ENCODE measurements around the gene RBMS1.

The RBMS1 gene

DNA sequence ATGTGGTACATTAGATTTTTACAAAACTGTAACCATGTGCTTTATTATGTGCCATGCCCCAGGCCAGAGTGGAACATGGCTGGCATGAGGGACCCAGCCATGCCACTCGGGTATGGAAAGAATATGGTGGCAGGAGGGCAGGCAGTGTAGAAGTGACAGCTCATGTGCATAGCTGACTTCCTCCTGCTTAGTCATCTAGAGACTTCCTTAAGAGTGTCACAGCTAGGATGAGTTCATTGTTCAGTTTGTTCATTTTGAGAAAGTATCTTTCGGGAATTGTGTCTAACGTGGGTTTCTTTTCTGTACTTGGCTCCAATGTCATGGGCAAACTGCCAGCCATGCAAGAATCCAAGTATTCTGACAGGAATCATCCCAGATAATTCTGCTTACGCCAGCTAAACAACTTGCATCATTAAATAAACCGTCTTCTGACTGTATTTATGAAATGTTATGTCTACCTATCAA, 199.2 kb downstream of the RBMS1 start:
- Histone ChIP-seq H3K4me3 (ENCODE audit: low read depth in 1 of 2, low read length in 2 of 2) (no peak overlapping the region), H3K27me3 (ENCODE audit: control insufficient read depth in 1 of 2, insufficient read depth in 2 of 2, low read length in 2 of 2) (no peaks in the 10 kb centered on the region), H3K27ac (ENCODE audit: low read depth, low read length) (no peak overlapping the region), H3K9me3 (ENCODE audit: control insufficient read depth in 1 of 2, low read length in 2 of 2) (no peaks in the 10 kb centered on the region), H3K36me3 (ENCODE audit: control insufficient read depth in 1 of 2, insufficient read depth in 2 of 2, low read length in 2 of 2) (peaks cover 0 to 3% of the 10 kb centered on the region in 2 donors), H3K9ac (ENCODE audit: low read depth in 1 of 2, low read length in 2 of 2) (no peak overlapping the region), H3K4me1 (ENCODE audit: control insufficient read depth in 1 of 2, insufficient read depth in 2 of 2, low read length in 2 of 2) (no peaks in the 10 kb centered on the region)

DNA sequence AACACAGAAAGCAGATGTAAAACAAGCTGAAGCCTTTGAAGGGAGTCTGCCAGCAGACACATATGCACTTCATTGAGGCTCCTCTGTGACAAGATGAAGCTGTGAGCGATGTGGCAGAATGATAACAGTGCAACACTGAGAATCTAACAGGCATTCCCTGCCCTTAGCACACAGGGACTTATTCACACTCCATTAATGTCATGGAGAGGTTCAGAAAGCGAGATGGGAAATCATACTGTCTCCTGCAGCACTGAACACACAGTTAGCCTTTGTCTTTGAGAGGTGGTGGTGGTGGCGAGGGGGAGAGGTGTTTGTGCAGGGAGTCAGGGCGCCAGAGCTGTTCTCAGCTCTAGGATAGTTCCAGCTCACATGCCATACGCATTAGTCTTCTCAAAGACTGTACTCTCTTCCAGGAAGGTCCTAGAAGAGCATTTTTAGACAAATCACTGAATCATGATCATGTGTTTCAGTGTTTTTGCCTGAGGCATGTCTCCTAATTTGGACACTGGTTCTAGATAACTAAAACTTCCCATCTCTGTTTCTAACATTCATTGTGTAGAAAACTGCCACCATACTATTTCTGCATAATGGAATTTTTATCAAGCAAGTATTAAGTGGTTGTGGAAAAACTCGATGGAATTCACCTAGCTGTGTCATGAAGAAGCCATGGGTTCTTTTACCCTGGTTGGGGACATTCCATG, 200.1 kb downstream of the RBMS1 start:
- no peak overlapping the region for H3K4me3 ChIP-seq (ENCODE audit: low read depth in 1 of 2, low read length in 2 of 2)
- H3K4me1 ChIP-seq (ENCODE audit: control insufficient read depth in 1 of 2, insufficient read depth in 2 of 2, low read length in 2 of 2) = no peaks in the 10 kb centered on the region
- no peak overlapping the region for H3K9ac ChIP-seq (ENCODE audit: low read depth in 1 of 2, low read length in 2 of 2)
- H3K27ac ChIP-seq (ENCODE audit: low read depth, low read length) = no peak overlapping the region
- no peaks in the 10 kb centered on the region for H3K27me3 ChIP-seq (ENCODE audit: control insufficient read depth in 1 of 2, insufficient read depth in 2 of 2, low read length in 2 of 2)
- H3K36me3 ChIP-seq (ENCODE audit: control insufficient read depth in 1 of 2, insufficient read depth in 2 of 2, low read length in 2 of 2) = peaks cover 0 to 3% of the 10 kb centered on the region in 2 donors
- no peaks in the 10 kb centered on the region for H3K9me3 ChIP-seq (ENCODE audit: control insufficient read depth in 1 of 2, low read length in 2 of 2)

DNA sequence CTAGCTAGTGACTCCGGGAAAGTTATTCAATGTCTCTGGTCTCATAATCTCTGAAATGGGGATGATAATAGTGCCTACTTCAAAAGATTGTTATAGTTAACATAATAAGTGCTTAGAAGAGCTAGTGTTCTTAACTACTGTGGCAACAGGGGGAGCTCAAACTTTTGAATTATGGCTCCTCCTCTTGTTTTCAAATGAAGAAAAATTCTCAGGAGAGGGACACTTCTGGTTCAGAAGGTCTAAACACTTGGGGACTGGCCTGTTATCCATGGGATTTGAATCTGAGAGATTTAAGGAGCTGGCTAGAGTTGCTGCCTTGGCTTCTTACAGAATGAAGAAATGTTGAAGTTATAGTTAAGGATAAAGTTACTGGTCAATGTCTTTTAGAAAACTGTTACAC, 201.4 kb downstream of the RBMS1 start:
- Histone ChIP-seq H3K9ac (ENCODE audit: low read depth in 1 of 2, low read length in 2 of 2) (no peak overlapping the region), H3K27me3 (ENCODE audit: control insufficient read depth in 1 of 2, insufficient read depth in 2 of 2, low read length in 2 of 2) (no peaks in the 10 kb centered on the region), H3K9me3 (ENCODE audit: control insufficient read depth in 1 of 2, low read length in 2 of 2) (no peaks in the 10 kb centered on the region), H3K4me3 (ENCODE audit: low read depth in 1 of 2, low read length in 2 of 2) (no peak overlapping the region), H3K36me3 (ENCODE audit: control insufficient read depth in 1 of 2, insufficient read depth in 2 of 2, low read length in 2 of 2) (no peaks in the 10 kb centered on the region), H3K27ac (ENCODE audit: low read depth, low read length) (no peak overlapping the region), H3K4me1 (ENCODE audit: control insufficient read depth in 1 of 2, insufficient read depth in 2 of 2, low read length in 2 of 2) (no peaks in the 10 kb centered on the region)

DNA sequence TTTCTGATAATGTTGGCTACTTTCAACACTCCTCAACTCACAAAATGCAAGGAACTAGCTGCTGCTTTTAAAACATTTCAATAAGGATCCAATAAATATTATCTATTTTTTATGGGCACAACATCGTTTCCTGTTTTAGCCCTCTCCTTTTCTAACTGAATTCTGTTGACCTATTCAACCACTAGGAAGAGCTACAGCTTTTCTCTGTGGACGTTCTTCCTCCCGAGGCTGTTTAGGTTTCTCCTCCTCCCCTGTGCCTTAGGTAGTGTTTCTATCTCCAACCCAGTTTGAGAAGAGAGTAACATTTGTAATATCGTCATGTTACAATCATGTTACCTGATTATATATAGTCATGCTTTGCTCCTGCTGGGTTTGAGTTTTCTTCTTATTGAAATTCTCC, 202.2 kb downstream of the RBMS1 start:
- H3K4me3 ChIP-seq (ENCODE audit: low read depth in 1 of 2, low read length in 2 of 2) = no peak overlapping the region
- no peaks in the 10 kb centered on the region for H3K27me3 ChIP-seq (ENCODE audit: control insufficient read depth in 1 of 2, insufficient read depth in 2 of 2, low read length in 2 of 2)
- H3K9ac ChIP-seq (ENCODE audit: low read depth in 1 of 2, low read length in 2 of 2) = no peak overlapping the region
- H3K9me3 ChIP-seq (ENCODE audit: control insufficient read depth in 1 of 2, low read length in 2 of 2) = no peaks in the 10 kb centered on the region
- no peaks in the 10 kb centered on the region for H3K4me1 ChIP-seq (ENCODE audit: control insufficient read depth in 1 of 2, insufficient read depth in 2 of 2, low read length in 2 of 2)
- H3K27ac ChIP-seq (ENCODE audit: low read depth, low read length) = no peak overlapping the region
- no peaks in the 10 kb centered on the region for H3K36me3 ChIP-seq (ENCODE audit: control insufficient read depth in 1 of 2, insufficient read depth in 2 of 2, low read length in 2 of 2)

DNA sequence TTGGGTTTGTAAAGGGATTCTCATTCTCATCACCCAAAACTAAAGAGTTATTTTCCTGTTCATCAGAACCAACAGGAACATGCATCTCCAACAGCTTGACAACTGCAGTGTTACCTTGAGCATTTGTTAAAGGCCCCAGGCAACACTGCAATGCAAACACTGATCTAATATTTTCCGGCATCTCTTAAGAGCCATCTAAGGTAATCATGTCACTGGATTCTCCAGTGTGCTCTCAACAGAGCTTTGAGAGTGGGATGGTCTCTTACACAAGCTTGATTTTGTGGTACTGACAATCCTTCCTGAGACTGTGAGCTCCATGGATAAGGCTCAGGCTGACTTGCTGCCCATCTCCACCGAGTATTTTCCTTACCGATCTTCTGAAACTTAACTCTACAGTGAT, 203.0 kb downstream of the RBMS1 start:
- Histone ChIP-seq H3K4me3 (ENCODE audit: low read depth in 1 of 2, low read length in 2 of 2) (no peak overlapping the region), H3K4me1 (ENCODE audit: control insufficient read depth in 1 of 2, insufficient read depth in 2 of 2, low read length in 2 of 2) (no peaks in the 10 kb centered on the region), H3K9ac (ENCODE audit: low read depth in 1 of 2, low read length in 2 of 2) (no peak overlapping the region)

DNA sequence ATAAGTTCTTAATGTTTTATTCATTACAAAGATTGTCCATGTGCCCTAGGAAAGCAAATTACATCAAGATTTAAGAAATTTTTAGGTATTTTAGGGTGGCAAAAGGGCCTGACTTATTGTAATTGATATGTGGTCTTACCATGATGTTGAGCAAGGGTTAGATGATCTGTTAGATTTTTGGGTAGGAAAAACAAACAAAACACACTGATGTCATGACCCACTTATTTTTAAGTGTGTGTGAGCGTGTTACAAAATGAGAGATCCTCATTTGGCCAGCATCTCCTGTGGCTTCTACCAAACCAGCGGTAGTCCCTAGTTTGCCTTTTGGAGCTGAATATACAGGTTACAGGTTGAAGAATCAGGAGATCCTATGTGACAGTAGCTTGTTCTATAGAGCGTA, 203.8 kb downstream of the RBMS1 start:
- no peaks in the 10 kb centered on the region for H3K9me3 ChIP-seq (ENCODE audit: control insufficient read depth in 1 of 2, low read length in 2 of 2)
- H3K27me3 ChIP-seq (ENCODE audit: control insufficient read depth in 1 of 2, insufficient read depth in 2 of 2, low read length in 2 of 2) = no peaks in the 10 kb centered on the region
- H3K4me3 ChIP-seq (ENCODE audit: low read depth in 1 of 2, low read length in 2 of 2) = no peak overlapping the region
- no peak overlapping the region for H3K9ac ChIP-seq (ENCODE audit: low read depth in 1 of 2, low read length in 2 of 2)
- no peak overlapping the region for H3K27ac ChIP-seq (ENCODE audit: low read depth, low read length)
- H3K36me3 ChIP-seq (ENCODE audit: control insufficient read depth in 1 of 2, insufficient read depth in 2 of 2, low read length in 2 of 2) = no peaks in the 10 kb centered on the region
- no peaks in the 10 kb centered on the region for H3K4me1 ChIP-seq (ENCODE audit: control insufficient read depth in 1 of 2, insufficient read depth in 2 of 2, low read length in 2 of 2)

More for the DNA sequence above, 203.0 kb downstream of the RBMS1 start:
- H3K36me3 ChIP-seq (ENCODE audit: control insufficient read depth in 1 of 2, insufficient read depth in 2 of 2, low read length in 2 of 2) = no peaks in the 10 kb centered on the region
- H3K9me3 ChIP-seq (ENCODE audit: control insufficient read depth in 1 of 2, low read length in 2 of 2) = no peaks in the 10 kb centered on the region
- H3K27ac ChIP-seq (ENCODE audit: low read depth, low read length) = no peak overlapping the region
- H3K27me3 ChIP-seq (ENCODE audit: control insufficient read depth in 1 of 2, insufficient read depth in 2 of 2, low read length in 2 of 2) = no peaks in the 10 kb centered on the region

DNA sequence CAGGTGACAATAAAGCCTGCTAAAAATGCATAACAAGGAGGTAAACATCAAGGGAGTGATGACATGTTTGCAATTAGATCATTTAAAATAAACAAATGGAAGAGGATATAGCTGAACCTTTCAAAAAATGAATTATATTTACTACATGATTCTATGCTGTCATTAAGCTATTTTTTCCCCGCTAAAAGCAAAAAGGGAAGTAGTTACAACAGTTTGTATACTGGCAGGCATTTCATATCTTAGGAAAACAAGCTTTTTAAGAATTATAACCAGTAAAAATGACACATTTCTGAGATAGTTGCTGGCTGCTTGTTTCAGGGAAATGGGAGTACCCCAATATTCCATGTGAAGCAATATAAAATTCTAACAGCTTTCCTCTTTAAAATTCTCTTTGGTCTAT, 204.5 kb downstream of the RBMS1 start:
- no peak overlapping the region for H3K9ac ChIP-seq (ENCODE audit: low read depth in 1 of 2, low read length in 2 of 2)
- H3K27ac ChIP-seq (ENCODE audit: low read depth, low read length) = no peak overlapping the region

DNA sequence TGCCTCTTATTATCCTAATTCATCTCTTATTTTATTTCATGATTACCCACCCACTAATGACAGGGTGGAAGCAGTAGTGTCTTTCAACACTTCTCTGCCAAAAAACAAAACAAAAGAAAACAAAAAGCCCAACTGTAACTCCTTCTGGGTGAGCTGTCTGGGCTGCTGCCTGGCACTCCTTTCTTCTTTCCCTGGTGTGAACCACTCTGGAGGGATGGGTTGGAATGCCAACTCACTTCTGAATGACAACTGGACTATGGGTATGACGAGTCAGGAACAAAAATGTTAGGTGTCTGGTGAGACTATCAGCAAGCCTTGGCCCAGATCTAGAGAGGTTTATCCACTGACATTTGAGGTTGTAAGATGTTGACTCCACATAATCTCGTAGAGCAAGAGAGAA, 205.3 kb downstream of the RBMS1 start:
- H3K27me3 ChIP-seq (ENCODE audit: control insufficient read depth in 1 of 2, insufficient read depth in 2 of 2, low read length in 2 of 2) = no peaks in the 10 kb centered on the region
- H3K4me1 ChIP-seq (ENCODE audit: control insufficient read depth in 1 of 2, insufficient read depth in 2 of 2, low read length in 2 of 2) = no peaks in the 10 kb centered on the region
- H3K27ac ChIP-seq (ENCODE audit: low read depth, low read length) = no peak overlapping the region
- H3K9ac ChIP-seq (ENCODE audit: low read depth in 1 of 2, low read length in 2 of 2) = no peak overlapping the region
- no peaks in the 10 kb centered on the region for H3K9me3 ChIP-seq (ENCODE audit: control insufficient read depth in 1 of 2, low read length in 2 of 2)
- H3K4me3 ChIP-seq (ENCODE audit: low read depth in 1 of 2, low read length in 2 of 2) = no peak overlapping the region
- H3K36me3 ChIP-seq (ENCODE audit: control insufficient read depth in 1 of 2, insufficient read depth in 2 of 2, low read length in 2 of 2) = peaks cover 0 to 6% of the 10 kb centered on the region in 2 donors

More for the DNA sequence above, 204.5 kb downstream of the RBMS1 start:
- Histone ChIP-seq H3K9me3 (ENCODE audit: control insufficient read depth in 1 of 2, low read length in 2 of 2) (no peaks in the 10 kb centered on the region), H3K36me3 (ENCODE audit: control insufficient read depth in 1 of 2, insufficient read depth in 2 of 2, low read length in 2 of 2) (peaks cover 0 to 4% of the 10 kb centered on the region in 2 donors), H3K4me3 (ENCODE audit: low read depth in 1 of 2, low read length in 2 of 2) (no peak overlapping the region), H3K27me3 (ENCODE audit: control insufficient read depth in 1 of 2, insufficient read depth in 2 of 2, low read length in 2 of 2) (no peaks in the 10 kb centered on the region), H3K4me1 (ENCODE audit: control insufficient read depth in 1 of 2, insufficient read depth in 2 of 2, low read length in 2 of 2) (no peaks in the 10 kb centered on the region)

DNA sequence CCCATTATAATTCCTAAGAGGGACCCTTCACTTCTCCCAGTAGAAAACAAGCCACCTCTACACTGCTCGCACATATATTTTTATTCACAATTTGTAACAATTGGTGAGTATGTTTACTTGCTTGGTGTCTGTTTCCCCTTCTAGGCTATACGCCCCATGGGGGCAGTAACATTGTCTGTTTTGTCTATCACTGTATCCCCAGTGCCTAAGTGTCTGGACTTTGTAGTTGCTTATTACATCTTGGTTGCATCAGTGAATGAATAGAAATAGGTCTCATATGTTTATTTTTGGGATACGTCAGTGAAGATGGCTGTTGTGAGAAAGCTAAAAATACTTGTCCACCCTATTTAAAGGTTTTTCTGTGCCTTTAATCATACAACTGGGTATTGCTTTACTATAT, 206.1 kb downstream of the RBMS1 start:
- H3K27ac ChIP-seq (ENCODE audit: low read depth, low read length) = no peak overlapping the region
- no peak overlapping the region for H3K9ac ChIP-seq (ENCODE audit: low read depth in 1 of 2, low read length in 2 of 2)
- peaks cover 0 to 12% of the 10 kb centered on the region in 2 donors for H3K36me3 ChIP-seq (ENCODE audit: control insufficient read depth in 1 of 2, insufficient read depth in 2 of 2, low read length in 2 of 2)
- no peaks in the 10 kb centered on the region for H3K27me3 ChIP-seq (ENCODE audit: control insufficient read depth in 1 of 2, insufficient read depth in 2 of 2, low read length in 2 of 2)
- H3K4me3 ChIP-seq (ENCODE audit: low read depth in 1 of 2, low read length in 2 of 2) = no peak overlapping the region
- no peaks in the 10 kb centered on the region for H3K4me1 ChIP-seq (ENCODE audit: control insufficient read depth in 1 of 2, insufficient read depth in 2 of 2, low read length in 2 of 2)
- H3K9me3 ChIP-seq (ENCODE audit: control insufficient read depth in 1 of 2, low read length in 2 of 2) = no peaks in the 10 kb centered on the region

DNA sequence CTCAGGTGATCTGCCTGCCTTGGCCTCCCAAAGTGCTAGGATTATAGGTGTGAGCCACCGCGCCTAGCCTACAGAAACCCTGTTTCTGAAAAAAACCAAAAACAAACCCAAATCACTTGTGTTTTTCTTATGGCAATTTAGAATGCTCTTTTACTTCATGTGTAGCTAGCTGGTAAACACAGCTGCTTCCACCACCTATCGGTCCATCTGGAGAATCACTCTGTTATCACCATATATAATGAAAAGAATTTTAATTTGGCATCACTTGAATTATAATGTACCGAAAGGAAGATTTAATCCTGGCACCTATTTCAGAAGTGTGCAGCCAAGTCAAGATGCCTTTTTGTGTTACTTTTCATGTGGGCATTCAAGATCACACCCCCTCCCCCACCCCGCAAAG, 207.1 kb downstream of the RBMS1 start:
- no peak overlapping the region for H3K4me3 ChIP-seq (ENCODE audit: low read depth in 1 of 2, low read length in 2 of 2)
- H3K4me1 ChIP-seq (ENCODE audit: control insufficient read depth in 1 of 2, insufficient read depth in 2 of 2, low read length in 2 of 2) = no peaks in the 10 kb centered on the region
- H3K36me3 ChIP-seq (ENCODE audit: control insufficient read depth in 1 of 2, insufficient read depth in 2 of 2, low read length in 2 of 2) = peaks cover 0 to 12% of the 10 kb centered on the region in 2 donors

More for the DNA sequence above, 207.1 kb downstream of the RBMS1 start:
- H3K27me3 ChIP-seq (ENCODE audit: control insufficient read depth in 1 of 2, insufficient read depth in 2 of 2, low read length in 2 of 2) = no peaks in the 10 kb centered on the region
- H3K9ac ChIP-seq (ENCODE audit: low read depth in 1 of 2, low read length in 2 of 2) = no peak overlapping the region
- H3K27ac ChIP-seq (ENCODE audit: low read depth, low read length) = no peak overlapping the region
- no peaks in the 10 kb centered on the region for H3K9me3 ChIP-seq (ENCODE audit: control insufficient read depth in 1 of 2, low read length in 2 of 2)

Data from duodenal mucosa (tissue), 2 donors.